Liver (tissue), 9 donors: ENCODE measurements around the gene SLC31A1. TPM values are rescaled to one million over a fixed set of nuclear protein-coding genes. Genes with fewer than 3 reads are reported as not detected.

Source experiments
- DNase-seq: peaks from one replicate; pipeline ENCODE4 v3.0.0-alpha.2; 2017; ENCODE audit warnings: low spot score
- H3K27ac ChIP-seq, 2 donors: one replicate each; pipeline ENCODE4 v1.7.0; 2013; ENCODE audit warnings: inconsistent platforms in 2 of 2, low read length in 2 of 2, control low read depth in 1 of 2, low read depth in 1 of 2, mild to moderate bottlenecking in 1 of 2
- H3K27me3 ChIP-seq, 4 donors: one replicate each; pipeline versions ENCODE4 v1.6.1 to v1.7.0; 2013; ENCODE audit warnings: low read length in 3 of 4, inconsistent platforms in 1 of 4, mild to moderate bottlenecking in 1 of 4, moderate library complexity in 1 of 4; ENCODE audit not compliant: control insufficient read depth in 4 of 4, insufficient read depth in 4 of 4
- H3K36me3 ChIP-seq, 4 donors: one replicate each; pipeline versions ENCODE4 v1.6.1 to v1.7.0; 2013; ENCODE audit warnings: low read length in 3 of 4, mild to moderate bottlenecking in 3 of 4, low read depth in 1 of 4, moderate library complexity in 1 of 4; ENCODE audit not compliant: control insufficient read depth in 4 of 4, insufficient read depth in 3 of 4
- H3K4me1 ChIP-seq, 4 donors: one replicate each; pipeline versions ENCODE4 v1.6.1 to v1.7.0; 2013; ENCODE audit warnings: low read length in 3 of 4, mild to moderate bottlenecking in 3 of 4, moderate library complexity in 1 of 4; ENCODE audit not compliant: control insufficient read depth in 4 of 4, insufficient read depth in 4 of 4
- H3K4me3 ChIP-seq, 3 donors: one replicate each; pipeline versions ENCODE4 v1.6.1 to v1.7.0; 2013; ENCODE audit warnings: low read length in 3 of 3, control low read depth in 1 of 3, low read depth in 1 of 3, mild to moderate bottlenecking in 1 of 3
- H3K9ac ChIP-seq, 2 donors: one replicate each; pipeline ENCODE4 v1.7.0; 2013; ENCODE audit warnings: low read length in 2 of 2, mild to moderate bottlenecking in 2 of 2, moderate library complexity in 2 of 2, control low read depth in 1 of 2, low read depth in 1 of 2
- H3K9me3 ChIP-seq, 4 donors: one replicate each; pipeline versions ENCODE4 v1.6.1 to v1.7.0; 2013; ENCODE audit warnings: low read length in 3 of 4; ENCODE audit not compliant: control insufficient read depth in 4 of 4
- ATF3 ChIP-seq: IDR thresholded peaks from 2 replicates; pipeline ENCODE4 v1.6.1; 2016; ENCODE audit warnings: antibody characterized with exemption
- CTCF ChIP-seq: fragments of 150-350 bp; IDR thresholded peaks from 2 replicates; pipeline ENCODE4 v1.5.1; 2017; ENCODE audit warnings: improper control_type of control experiment, low read depth, low read length; ENCODE audit not compliant: missing input control
- EGR1 ChIP-seq, 2 donors: IDR thresholded peaks; 2 replicates each; pipeline ENCODE4 v1.6.1; 2016 to 2018; ENCODE audit warnings: antibody characterized with exemption in 2 of 2, low read depth in 2 of 2
- FOXA1 ChIP-seq: IDR thresholded peaks from 2 replicates; pipeline ENCODE4 v1.6.1; 2016; ENCODE audit warnings: antibody characterized with exemption
- FOXA2 ChIP-seq: IDR thresholded peaks from 2 replicates; pipeline ENCODE4 v1.6.1; 2016; ENCODE audit warnings: antibody characterized with exemption
- GABPA ChIP-seq, 2 donors: IDR thresholded peaks in 1 of 2; conservative IDR thresholded peaks in 1 of 2; 2 replicates each; pipeline ENCODE4 v1.6.1; 2016; ENCODE audit warnings: antibody characterized with exemption in 2 of 2, mild to moderate bottlenecking in 1 of 2, moderate library complexity in 1 of 2
- HNF4A ChIP-seq, 2 donors: conservative IDR thresholded peaks; 2 replicates each; pipeline ENCODE4 v1.6.1; 2016; ENCODE audit warnings: antibody characterized with exemption in 2 of 2, mild to moderate bottlenecking in 2 of 2
- HNF4G ChIP-seq: IDR thresholded peaks from 2 replicates; pipeline ENCODE4 v1.6.1; 2016; ENCODE audit warnings: antibody characterized with exemption
- JUND ChIP-seq, 2 donors: IDR thresholded peaks; 2 replicates each; pipeline ENCODE4 v1.6.1; 2016; ENCODE audit warnings: antibody characterized with exemption in 2 of 2
- MAX ChIP-seq: IDR thresholded peaks from 2 replicates; pipeline ENCODE4 v1.6.1; 2016; ENCODE audit warnings: antibody characterized with exemption
- NR2F2 ChIP-seq: IDR thresholded peaks from 2 replicates; pipeline ENCODE4 v1.6.1; 2016; ENCODE audit warnings: antibody characterized with exemption
- RAD21 ChIP-seq, 2 donors: IDR thresholded peaks; 2 replicates each; pipeline ENCODE4 v1.6.1; 2016; ENCODE audit warnings: antibody characterized with exemption in 2 of 2, mild to moderate bottlenecking in 2 of 2
- REST ChIP-seq: IDR thresholded peaks from 2 replicates; pipeline ENCODE4 v1.6.1; 2016; ENCODE audit warnings: antibody characterized with exemption, mild to moderate bottlenecking
- RXRA ChIP-seq, 2 donors: IDR thresholded peaks; 2 replicates each; pipeline ENCODE4 v1.6.1; 2017 to 2018; ENCODE audit warnings: antibody characterized with exemption in 2 of 2, mild to moderate bottlenecking in 1 of 2
- SP1 ChIP-seq: IDR thresholded peaks from 2 replicates; pipeline ENCODE4 v1.6.1; 2018; ENCODE audit warnings: antibody characterized with exemption, mild to moderate bottlenecking
- TAF1 ChIP-seq: conservative IDR thresholded peaks from 2 replicates; pipeline ENCODE4 v1.6.1; 2016; ENCODE audit warnings: antibody characterized with exemption, mild to moderate bottlenecking
- YY1 ChIP-seq: IDR thresholded peaks from 2 replicates; pipeline ENCODE4 v1.6.1; 2016; ENCODE audit warnings: antibody characterized with exemption, mild to moderate bottlenecking
- ZBTB33 ChIP-seq: IDR thresholded peaks from 2 replicates; pipeline ENCODE4 v1.6.1; 2016; ENCODE audit warnings: antibody characterized with exemption
- WGBS: extraction: QIAGEN DNeasy Blood & Tissue Kit; methylation state at CpG from one replicate; pipeline ENCODE4 v1.1.7; 2013; 5-methylcytosine and 5-hydroxymethylcytosine counted together
- polyA plus RNA-seq, 2 donors: library from polyadenylated mRNA; stranded (reverse) in 1 of 2; unstranded in 1 of 2; fragments of 200-250 nt in 1 of 2; fragments of >200 nt in 1 of 2; fragmentation: Nextera tagmentation in 1 of 2; extraction: Ambion mirVana in 1 of 2; gene quantifications; one replicate each; pipeline versions ENCODE4 v1.2.1 to v1.2.3, GENCODE V29; 2013 to 2015
- total RNA-seq, 2 donors: library from RNA; depleted of rRNA; stranded (reverse); fragments of >200 nt; gene quantifications; one replicate each; pipeline ENCODE4 v1.2.3, GENCODE V29; 2014
- donor health status: healthy.
- donor health status: healthy.
- donor health status: healthy.
- donor health status: healthy.
- donor health status: healthy.

The SLC31A1 gene
- total and polyA plus RNA-seq, 4 donors, result 26.6 to 96.2 (median 44.9) TPM

- H3K9ac ChIP-seq, result no peak overlapping the region
- 85% methylated on average over 2 of the region's 2 CpGs for WGBS
- no peaks in the 10 kb centered on the region for H3K9me3 ChIP-seq
- H3K4me3 ChIP-seq, result no peak overlapping the region
- no peaks in the 10 kb centered on the region for H3K27me3 ChIP-seq
- peaks cover 0 to 1% (median 0%) of the 10 kb centered on the region in 4 donors for H3K4me1 ChIP-seq
- TF ChIP-seq HNF4G (no peak), ATF3 (no peak)
- peaks cover under 1 to 40% (median 33%) of the 10 kb centered on the region in 4 donors for H3K36me3 ChIP-seq
- DNase-seq, result no peak
- H3K27ac ChIP-seq, result no peak overlapping the region
Measured at GRCh38 chr9:113192455-113192854, 28.9 kb upstream of the SLC31A1 start.

GRCh38 chr9:113199683-113200329 is 21.5 kb upstream of the SLC31A1 start:
- peak overlapping the region in 1 of 3 donors; percentile 14 for H3K4me3 ChIP-seq
- WGBS, result 60% methylated on average over 4 of the region's 4 CpGs
- no peak for TF ChIP-seq YY1
- TF ChIP-seq ZBTB33, result no peak
- peak in 1 of 2 donors; percentile 23 for TF ChIP-seq JUND (IDR thresholded peaks at IDR 0.05)
- TF ChIP-seq TAF1, result no peak
- TF ChIP-seq REST, result no peak
- no peak for TF ChIP-seq CTCF
- peak; percentile 15 to 59 for TF ChIP-seq RAD21 (IDR thresholded peaks at IDR 0.05)
- no peak for TF ChIP-seq FOXA1
- no peak for TF ChIP-seq MAX
- TF ChIP-seq RXRA (IDR thresholded peaks at IDR 0.05), result peak; percentile 55 to 61
- TF ChIP-seq HNF4G, result peak; percentile 51
- no peak for TF ChIP-seq NR2F2
- no peak for TF ChIP-seq ATF3
- peak; percentile 21 for TF ChIP-seq FOXA2
- TF ChIP-seq SP1, result peak; percentile 45
- TF ChIP-seq HNF4A (conservative IDR thresholded peaks at IDR 0.05), result peak; percentile 75 to 79
- no peak for TF ChIP-seq GABPA (IDR thresholded peaks at IDR 0.05 in 1 of 2, conservative IDR thresholded peaks at IDR 0.05 in 1 of 2)
- TF ChIP-seq EGR1 (IDR thresholded peaks at IDR 0.05; ENCODE audit: low read depth in 2 of 2), result no peak
- DNase-seq, result no peak
- H3K9ac ChIP-seq, result no peak overlapping the region
- H3K4me1 ChIP-seq, result peaks cover 4 to 15% (median 12%) of the 10 kb centered on the region in 4 donors
- H3K27ac ChIP-seq, result peak overlapping the region in 1 of 2 donors; percentile 18
- H3K9me3 ChIP-seq, result no peaks in the 10 kb centered on the region
- H3K36me3 ChIP-seq, result peaks cover 3 to 35% (median 24%) of the 10 kb centered on the region in 4 donors
- H3K27me3 ChIP-seq, result no peaks in the 10 kb centered on the region
